Peyer's patch (tissue), 4 donors: Measurements from ENCODE around the gene CREBBP.

Experiments
- CTCF ChIP-seq, 6 experiments: fragments of 450-650 bp in 4 of 6; fragments of 200-600 bp in 2 of 6; sonication (generic) in 1 of 6; IDR thresholded peaks; one replicate each; pipeline ENCODE4 v1.5.1; 2017 to 2019; ENCODE audit warnings: antibody characterized with exemption in 6 of 6, mild to moderate bottlenecking in 3 of 6, moderate library complexity in 1 of 6
- POLR2A ChIP-seq, 2 donors: fragments of 450-650 bp; IDR thresholded peaks; one replicate each; pipeline ENCODE4 v1.5.1; 2017; ENCODE audit warnings: antibody characterized with exemption in 2 of 2, mild to moderate bottlenecking in 2 of 2, moderate library complexity in 2 of 2

GRCh38 chr16:3822366-3823045 is 58.0 kb downstream of the CREBBP start:
- TF ChIP-seq CTCF (IDR thresholded peaks at IDR 0.05) (no peak), POLR2A (IDR thresholded peaks at IDR 0.05) (no peak)
